A673 (cell line): ENCODE data around the gene LY86.

ENCODE experiments used
- EZH2 ChIP-seq: fragments of 200-600 bp; sonication (generic); IDR thresholded peaks from 2 replicates; pipeline ENCODE4 v1.6.1; 2017; ENCODE audit warnings: borderline replicate concordance, low read depth, mild to moderate bottlenecking, mixed read lengths, antibody characterized with exemption, low read length; ENCODE audit not compliant: poor library complexity, severe bottlenecking
- TF ChIP-seq, protein P1 (sequence below): fragments of 300-800, 200-600 bp; sonication (generic); conservative IDR thresholded peaks from 2 replicates; pipeline ENCODE4 v1.5.1; 2017; ENCODE audit warnings: low read depth, mild to moderate bottlenecking, antibody characterized with exemption, low read length, moderate library complexity, mixed read lengths

DNA sequence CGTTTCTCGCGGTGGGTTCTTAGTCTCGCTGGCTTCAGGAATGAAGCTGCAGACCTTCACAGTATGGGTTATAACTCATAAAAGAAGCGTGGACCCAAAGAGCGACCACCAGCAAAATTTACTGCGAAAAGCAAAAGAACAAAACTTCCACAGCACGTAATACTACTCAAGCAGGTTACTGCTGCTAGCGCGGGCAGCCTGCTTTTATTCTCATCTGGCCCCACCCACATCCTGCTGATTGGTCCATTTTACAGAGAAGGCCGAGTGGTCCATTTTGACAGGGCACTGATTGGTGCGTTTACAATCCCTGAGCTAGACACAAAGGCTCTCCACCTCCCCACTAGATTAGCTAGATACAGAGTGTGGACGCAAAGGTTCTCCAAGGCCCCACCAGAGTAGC lies 17.4 kb downstream of the LY86 start:
- TF ChIP-seq, protein P1, sequence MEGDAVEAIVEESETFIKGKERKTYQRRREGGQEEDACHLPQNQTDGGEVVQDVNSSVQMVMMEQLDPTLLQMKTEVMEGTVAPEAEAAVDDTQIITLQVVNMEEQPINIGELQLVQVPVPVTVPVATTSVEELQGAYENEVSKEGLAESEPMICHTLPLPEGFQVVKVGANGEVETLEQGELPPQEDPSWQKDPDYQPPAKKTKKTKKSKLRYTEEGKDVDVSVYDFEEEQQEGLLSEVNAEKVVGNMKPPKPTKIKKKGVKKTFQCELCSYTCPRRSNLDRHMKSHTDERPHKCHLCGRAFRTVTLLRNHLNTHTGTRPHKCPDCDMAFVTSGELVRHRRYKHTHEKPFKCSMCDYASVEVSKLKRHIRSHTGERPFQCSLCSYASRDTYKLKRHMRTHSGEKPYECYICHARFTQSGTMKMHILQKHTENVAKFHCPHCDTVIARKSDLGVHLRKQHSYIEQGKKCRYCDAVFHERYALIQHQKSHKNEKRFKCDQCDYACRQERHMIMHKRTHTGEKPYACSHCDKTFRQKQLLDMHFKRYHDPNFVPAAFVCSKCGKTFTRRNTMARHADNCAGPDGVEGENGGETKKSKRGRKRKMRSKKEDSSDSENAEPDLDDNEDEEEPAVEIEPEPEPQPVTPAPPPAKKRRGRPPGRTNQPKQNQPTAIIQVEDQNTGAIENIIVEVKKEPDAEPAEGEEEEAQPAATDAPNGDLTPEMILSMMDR = no peak
- TF ChIP-seq EZH2 = no peak
